ENCODE measurements around the gene HMG20A.

DNA sequence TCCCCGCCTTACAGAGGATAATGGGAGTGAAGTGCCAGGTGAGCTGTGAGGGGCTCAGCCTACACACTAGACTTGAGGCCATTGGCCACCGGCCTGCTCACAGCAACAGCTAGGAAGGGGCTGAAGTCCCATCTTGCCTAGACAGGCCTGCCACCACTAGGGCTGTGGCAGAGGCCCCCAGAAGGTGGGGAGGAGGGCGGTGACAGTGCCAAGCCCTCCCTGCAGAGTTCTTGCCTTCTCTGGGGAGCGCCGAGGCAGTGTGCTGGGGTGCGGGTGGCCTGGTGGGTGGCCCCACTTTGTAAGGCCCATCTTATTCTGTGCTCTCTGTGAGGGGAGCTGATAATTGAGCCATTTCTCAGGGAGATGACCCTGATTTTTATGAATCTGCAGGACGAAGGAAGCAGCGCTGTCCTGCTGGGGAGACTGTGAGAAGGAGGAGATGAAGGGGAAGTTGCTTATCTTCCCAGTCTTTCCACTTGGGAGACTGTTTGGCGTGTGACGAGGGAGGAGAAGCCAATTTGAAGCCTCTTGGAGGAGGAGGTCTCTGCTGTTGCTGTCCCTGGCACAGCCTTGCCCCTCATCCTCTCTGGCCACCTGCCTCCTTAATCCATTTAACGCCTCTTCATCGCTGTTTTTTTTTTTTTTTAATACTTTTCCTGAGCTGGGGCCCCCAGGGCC, 107.7 kb downstream of the HMG20A start:
- TF ChIP-seq CTCF (IDR thresholded peaks at IDR 0.05) (no peak), POLR2A (IDR thresholded peaks at IDR 0.05) (no peak), EP300 (IDR thresholded peaks at IDR 0.05) (no peak), POLR2AphosphoS5 (IDR thresholded peaks at IDR 0.05) (no peak)
